ENCODE data around the gene MLLT10. TPM values are rescaled to one million over a fixed set of nuclear protein-coding genes. Genes with fewer than 3 reads are reported as not detected.

The MLLT10 gene
- total RNA-seq, 1 donor, result 37.6 TPM

- Histone ChIP-seq H4K20me1 (ENCODE audit: insufficient read depth, low read length) (peaks cover 27% of the 10 kb centered on the region), H3K9me3 (ENCODE audit: low read depth, low read length) (no peaks in the 10 kb centered on the region), H3K27ac (ENCODE audit: low read depth, low read length) (no peak overlapping the region), H3K4me1 (ENCODE audit: insufficient read depth, low read length) (peaks cover 20% of the 10 kb centered on the region), H2AFZ (ENCODE audit: low read length) (no peak overlapping the region), H3K4me2 (ENCODE audit: insufficient read depth, low read length) (no peak overlapping the region), H3K79me2 (ENCODE audit: insufficient read depth, low read length) (no peaks in the 10 kb centered on the region), H3K4me3 (ENCODE audit: insufficient read depth, low read length) (no peak overlapping the region), H3K36me3 (ENCODE audit: insufficient read depth, low read length) (peaks cover 11% of the 10 kb centered on the region), H3K27me3 (ENCODE audit: insufficient read depth, low read length) (no peaks in the 10 kb centered on the region)
- no peak for TF ChIP-seq CTCF (IDR thresholded peaks at IDR 0.05; ENCODE audit: extremely low read depth, low read depth, low read length)
- no peak for DNase-seq (ENCODE audit: insufficient read length, low spot score, missing footprints)
Observed at GRCh38 chr10:21727452-21728168, 193.6 kb downstream of the MLLT10 start.

GRCh38 chr10:21728618-21729017 lies 194.6 kb downstream of the MLLT10 start:
- Histone ChIP-seq H3K36me3 (ENCODE audit: insufficient read depth, low read length) (peaks cover 12% of the 10 kb centered on the region), H3K9me3 (ENCODE audit: low read depth, low read length) (no peaks in the 10 kb centered on the region), H3K4me1 (ENCODE audit: insufficient read depth, low read length) (peaks cover 24% of the 10 kb centered on the region), H3K79me2 (ENCODE audit: insufficient read depth, low read length) (no peaks in the 10 kb centered on the region), H3K4me2 (ENCODE audit: insufficient read depth, low read length) (no peak overlapping the region), H3K27ac (ENCODE audit: low read depth, low read length) (no peak overlapping the region), H3K4me3 (ENCODE audit: insufficient read depth, low read length) (no peak overlapping the region), H3K27me3 (ENCODE audit: insufficient read depth, low read length) (no peaks in the 10 kb centered on the region), H4K20me1 (ENCODE audit: insufficient read depth, low read length) (peaks cover 21% of the 10 kb centered on the region), H2AFZ (ENCODE audit: low read length) (no peak overlapping the region)
- DNase-seq (ENCODE audit: insufficient read length, low spot score, missing footprints), result no peak
- no peak for TF ChIP-seq CTCF (IDR thresholded peaks at IDR 0.05; ENCODE audit: extremely low read depth, low read depth, low read length)

- Histone ChIP-seq H3K36me3 (ENCODE audit: insufficient read depth, low read length) (peaks cover 31% of the 10 kb centered on the region), H3K4me2 (ENCODE audit: insufficient read depth, low read length) (no peak overlapping the region), H3K4me3 (ENCODE audit: insufficient read depth, low read length) (no peak overlapping the region), H3K9me3 (ENCODE audit: low read depth, low read length) (no peaks in the 10 kb centered on the region), H3K27ac (ENCODE audit: low read depth, low read length) (no peak overlapping the region), H3K79me2 (ENCODE audit: insufficient read depth, low read length) (peaks cover 3% of the 10 kb centered on the region), H3K27me3 (ENCODE audit: insufficient read depth, low read length) (no peaks in the 10 kb centered on the region), H3K4me1 (ENCODE audit: insufficient read depth, low read length) (peaks cover 9% of the 10 kb centered on the region), H4K20me1 (ENCODE audit: insufficient read depth, low read length) (peaks cover 2% of the 10 kb centered on the region), H2AFZ (ENCODE audit: low read length) (no peak overlapping the region)
- TF ChIP-seq CTCF (IDR thresholded peaks at IDR 0.05; ENCODE audit: extremely low read depth, low read depth, low read length), result peak; percentile 93
- no peak for DNase-seq (ENCODE audit: insufficient read length, low spot score, missing footprints)
Observed at GRCh38 chr10:21732067-21732772, 198.2 kb downstream of the MLLT10 start.

GRCh38 chr10:21733710-21734109 lies 199.7 kb downstream of the MLLT10 start:
- no peak for TF ChIP-seq CTCF (IDR thresholded peaks at IDR 0.05; ENCODE audit: extremely low read depth, low read depth, low read length)
- H2AFZ ChIP-seq (ENCODE audit: low read length), result no peak overlapping the region

More at GRCh38 chr10:21733710-21734109, 199.7 kb downstream of the MLLT10 start:
- H3K27me3 ChIP-seq (ENCODE audit: insufficient read depth, low read length), result no peaks in the 10 kb centered on the region
- H3K9me3 ChIP-seq (ENCODE audit: low read depth, low read length), result no peaks in the 10 kb centered on the region
- peaks cover 9% of the 10 kb centered on the region for H3K4me1 ChIP-seq (ENCODE audit: insufficient read depth, low read length)
- no peak overlapping the region for H3K27ac ChIP-seq (ENCODE audit: low read depth, low read length)
- H3K4me3 ChIP-seq (ENCODE audit: insufficient read depth, low read length), result no peak overlapping the region
- H4K20me1 ChIP-seq (ENCODE audit: insufficient read depth, low read length), result no peaks in the 10 kb centered on the region
- DNase-seq (ENCODE audit: insufficient read length, low spot score, missing footprints), result no peak
- peaks cover 31% of the 10 kb centered on the region for H3K36me3 ChIP-seq (ENCODE audit: insufficient read depth, low read length)
- no peak overlapping the region for H3K4me2 ChIP-seq (ENCODE audit: insufficient read depth, low read length)
- H3K79me2 ChIP-seq (ENCODE audit: insufficient read depth, low read length), result peaks cover 3% of the 10 kb centered on the region

All from osteoblast (primary cell).